Glutamatergic neuron (in vitro differentiated cells): ENCODE data around the gene ZNF248. TPM values are rescaled to one million over a fixed set of nuclear protein-coding genes. Genes with fewer than 3 reads are reported as not detected.
"Not testable (repeated sequence)": the region's sequence is repeated elsewhere in the genome, so short reads cannot be mapped to it uniquely, and the experiment has no call there.

Experiments
- DNase-seq: peaks from one replicate; pipeline ENCODE4 v3.0.0; 2022
- H3K27ac Mint-ChIP-seq: one replicate; pipeline ENCODE4 v1.8.0; 2020; ENCODE audit warnings: mild to moderate bottlenecking, mixed read lengths, inconsistent platforms; ENCODE audit not compliant: unreplicated experiment
- H3K27me3 Mint-ChIP-seq: one replicate; pipeline ENCODE4 v1.8.0; 2020; ENCODE audit warnings: mild to moderate bottlenecking, moderate library complexity, mixed read lengths, inconsistent platforms; ENCODE audit not compliant: unreplicated experiment
- H3K36me3 Mint-ChIP-seq: one replicate; pipeline ENCODE4 v1.8.0; 2020; ENCODE audit warnings: mild to moderate bottlenecking, mixed read lengths, inconsistent platforms; ENCODE audit not compliant: unreplicated experiment
- H3K4me1 Mint-ChIP-seq: one replicate; pipeline ENCODE4 v1.8.0; 2020; ENCODE audit warnings: mild to moderate bottlenecking, low read depth, mixed read lengths, inconsistent platforms; ENCODE audit not compliant: unreplicated experiment
- H3K4me3 Mint-ChIP-seq: one replicate; pipeline ENCODE4 v1.8.0; 2020; ENCODE audit warnings: mild to moderate bottlenecking, mixed read lengths, inconsistent platforms; ENCODE audit not compliant: unreplicated experiment
- H3K9me3 Mint-ChIP-seq: one replicate; pipeline ENCODE4 v1.8.0; 2020; ENCODE audit warnings: mild to moderate bottlenecking, moderate library complexity, mixed read lengths, inconsistent platforms; ENCODE audit not compliant: unreplicated experiment
- CTCF ChIP-seq: fragments of 200-600 bp; sonication (generic); IDR thresholded peaks from one replicate; pipeline ENCODE4 v1.5.0; 2021; ENCODE audit not compliant: partially characterized antibody, unreplicated experiment
- total RNA-seq: library from RNA; stranded (reverse); fragmentation: NEBNext Ultra II Directional; extraction: Animal tissue kit (Norgen Biotek cat#: 25700); gene quantifications from one replicate; pipeline ENCODE4 v1.2.1, GENCODE V29; 2021; ENCODE audit not compliant: unreplicated experiment

ZNF248 gene
- total RNA-seq, 1 donor from 2014 or later: 11.1 TPM

DNA sequence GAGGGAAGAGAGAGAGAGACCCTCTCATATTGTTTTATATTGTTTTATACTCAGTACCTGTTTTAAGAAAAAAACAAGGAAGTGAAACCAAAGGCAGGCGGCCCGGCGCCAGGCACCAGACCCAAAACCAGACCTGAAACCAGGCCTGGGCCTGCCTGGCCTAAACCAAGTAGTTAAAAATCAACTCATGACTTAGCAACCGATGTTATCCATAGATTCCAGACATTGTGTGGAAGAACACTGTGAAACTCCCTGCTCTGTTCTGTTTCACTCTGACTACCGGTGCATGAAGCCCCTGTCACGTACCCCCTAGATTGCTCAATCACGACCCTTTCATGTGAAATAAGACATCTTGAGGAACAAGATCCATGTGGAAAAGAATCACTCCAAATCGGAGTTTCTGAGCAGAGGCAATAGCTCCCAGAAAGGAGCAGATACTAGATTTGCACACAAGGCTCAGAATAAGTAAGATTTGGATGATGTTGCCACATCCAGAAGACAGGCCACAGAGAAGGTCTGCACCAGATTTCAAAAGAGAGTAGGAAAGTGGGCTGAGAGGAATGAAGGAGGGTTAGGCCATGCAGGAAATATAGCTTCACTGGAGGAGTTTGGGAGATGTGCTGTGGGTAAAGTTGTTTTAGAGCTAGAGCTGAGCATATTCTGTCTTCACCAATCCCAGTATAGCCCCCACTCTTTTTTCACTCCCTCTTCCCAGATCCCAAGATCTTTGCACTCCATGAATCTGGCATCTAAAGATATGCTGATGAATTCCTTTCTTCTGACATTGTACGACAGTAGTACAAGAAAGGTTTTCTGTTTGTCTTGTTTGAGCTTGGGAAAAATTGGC lies 8.8 kb upstream of the ZNF248 start:
- TF ChIP-seq CTCF: no peak
- Mint-ChIP-seq H3K4me3 (no peak overlapping the region), H3K9me3 (peaks cover 4% of the 10 kb centered on the region), H3K4me1 (no peaks in the 10 kb centered on the region), H3K36me3 (no peaks in the 10 kb centered on the region), H3K27me3 (no peaks in the 10 kb centered on the region), H3K27ac (no peak overlapping the region)
- DNase-seq: no peak

DNA sequence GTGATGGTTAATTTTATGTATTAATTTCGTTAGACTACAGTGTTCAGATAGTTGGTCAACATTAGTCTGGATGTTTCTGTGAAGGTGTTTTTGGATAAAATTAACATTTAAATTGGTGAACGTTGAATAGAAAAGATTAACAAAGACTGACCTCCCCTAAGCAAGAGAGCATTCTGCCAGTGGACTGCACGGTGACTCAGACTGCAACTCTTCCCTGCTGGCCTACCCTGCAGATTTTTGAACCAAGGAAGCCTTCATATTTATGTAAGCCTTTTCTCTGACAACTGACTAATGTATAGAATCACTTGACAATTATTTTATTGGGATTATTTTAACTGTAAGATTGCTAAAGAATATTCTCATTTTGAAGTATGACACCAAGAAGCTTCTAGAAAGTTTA lies 7.9 kb upstream of the ZNF248 start:
- Mint-ChIP-seq H3K4me3 (no peak overlapping the region), H3K9me3 (peaks cover 4% of the 10 kb centered on the region), H3K4me1 (no peaks in the 10 kb centered on the region), H3K36me3 (no peaks in the 10 kb centered on the region), H3K27ac (no peak overlapping the region), H3K27me3 (no peaks in the 10 kb centered on the region)
- TF ChIP-seq CTCF: no peak
- DNase-seq: no peak

DNA sequence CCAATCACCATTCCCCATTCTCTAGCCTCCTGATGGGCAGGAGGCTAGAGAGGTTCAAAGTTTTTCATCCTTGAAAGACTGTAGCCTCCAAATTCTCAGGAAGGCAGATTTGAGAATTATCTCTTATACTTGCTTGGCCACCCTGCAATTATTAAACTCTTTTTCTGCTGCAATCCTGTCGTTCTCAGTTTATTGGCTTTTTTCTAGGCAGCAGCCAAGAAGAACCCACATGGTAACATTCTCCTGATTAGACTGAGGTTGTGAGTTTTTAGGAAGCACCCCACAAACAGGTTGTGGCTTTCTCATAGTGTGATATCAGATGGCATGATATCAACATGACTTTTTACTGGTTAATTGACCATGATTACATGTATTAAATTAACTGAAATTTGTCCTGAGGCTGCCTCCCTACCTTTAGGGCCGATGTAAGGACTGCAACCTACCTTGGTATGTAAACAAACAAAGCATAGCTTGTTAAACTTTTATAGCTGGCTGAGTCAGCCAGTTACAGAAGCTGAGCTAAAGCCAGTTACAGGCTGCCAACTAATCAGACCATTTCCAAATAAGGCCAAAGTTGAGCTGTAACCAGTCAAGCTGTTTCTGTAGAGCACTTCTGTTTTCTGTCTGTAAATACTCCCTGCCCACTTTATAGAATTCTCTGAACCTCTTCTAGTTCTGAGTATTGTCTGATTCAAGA lies 3.2 kb upstream of the ZNF248 start:
- H3K27ac Mint-ChIP-seq: no peak overlapping the region
- H3K4me3 Mint-ChIP-seq: no peak overlapping the region
- peaks cover 4% of the 10 kb centered on the region for H3K4me1 Mint-ChIP-seq
- peaks cover 6% of the 10 kb centered on the region for H3K9me3 Mint-ChIP-seq
- TF ChIP-seq CTCF: no peak
- no peaks in the 10 kb centered on the region for H3K27me3 Mint-ChIP-seq
- no peaks in the 10 kb centered on the region for H3K36me3 Mint-ChIP-seq
- no peak for DNase-seq

DNA sequence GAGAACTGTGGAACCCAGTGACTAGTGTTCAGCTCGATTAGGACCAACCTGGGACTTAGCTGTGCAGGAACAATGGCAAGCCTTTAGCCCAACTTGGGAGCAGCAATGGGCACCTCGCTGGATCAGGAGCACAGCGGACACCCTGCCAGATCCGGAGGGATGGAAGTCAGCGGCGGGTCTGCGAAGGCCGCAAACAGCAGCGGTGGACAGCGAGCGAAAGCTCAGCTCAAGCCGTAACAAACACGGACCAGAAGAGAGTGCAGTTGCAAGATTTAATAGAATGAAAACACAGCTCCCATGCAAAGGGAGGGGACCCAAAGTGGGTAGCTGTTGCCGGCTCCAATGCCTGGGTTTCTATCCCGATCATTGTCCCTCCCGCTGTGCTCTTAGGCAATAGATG lies 1.9 kb upstream of the ZNF248 start:
- H3K36me3 Mint-ChIP-seq, H3K4me3 Mint-ChIP-seq, H3K27ac Mint-ChIP-seq, H3K4me1 Mint-ChIP-seq, H3K9me3 Mint-ChIP-seq, DNase-seq, H3K27me3 Mint-ChIP-seq: not testable (repeated sequence)

- Mint-ChIP-seq H3K4me3 (peak overlapping the region; percentile 91), H3K36me3 (no peaks in the 10 kb centered on the region), H3K9me3 (peaks cover 11% of the 10 kb centered on the region), H3K27me3 (peaks cover 2% of the 10 kb centered on the region), H3K4me1 (peaks cover 4% of the 10 kb centered on the region), H3K27ac (peak overlapping the region; percentile 74)
- no peak for TF ChIP-seq CTCF
- DNase-seq: peak; percentile 19
Observed at GRCh38 chr10:37856881-37857286, 526 bp downstream of the ZNF248 start.
